ENCODE measurements around the gene PREX1.

- TF ChIP-seq CTCF (optimal IDR thresholded peaks at IDR 0.05 in 1 of 3, IDR thresholded peaks at IDR 0.05 in 1 of 3, conservative IDR thresholded peaks at IDR 0.05 in 1 of 3; ENCODE audit: extremely low read depth in 1 of 3, insufficient read depth in 2 of 3, low read length in 3 of 3) (no peak), EZH2 (IDR thresholded peaks at IDR 0.05; ENCODE audit: low read length) (no peak)
Measured at GRCh38 chr20:48709058-48709691, 118.6 kb downstream of the PREX1 start.
